Measurements from ENCODE around the gene ALMS1. TPM values are rescaled to one million over a fixed set of nuclear protein-coding genes. Genes with fewer than 3 reads are reported as not detected.

The ALMS1 gene
- total and polyA plus RNA-seq, 2 of the 8 experiments (the other 6 are each of a cell fraction or from before 2014, with no cell fraction given), result 21.8 to 45.6 TPM

- no peak for TF ChIP-seq GTF2F1 (IDR thresholded peaks at IDR 0.05; ENCODE audit: borderline replicate concordance, low read depth, low read length)
- no peak for TF ChIP-seq PHF8 (conservative IDR thresholded peaks at IDR 0.05; ENCODE audit: low read depth, low read length)
- no peak for TF ChIP-seq NRF1 (IDR thresholded peaks at IDR 0.05; ENCODE audit: low read depth, low read length)
- no peak for TF ChIP-seq SIRT6 (IDR thresholded peaks at IDR 0.05; ENCODE audit: low read length)
- TF ChIP-seq TCF12 (IDR thresholded peaks at IDR 0.05; ENCODE audit: low read depth, low read length), result no peak
- TF ChIP-seq SP4 (IDR thresholded peaks at IDR 0.05; ENCODE audit: low read length), result no peak
- TF ChIP-seq CTBP2 (IDR thresholded peaks at IDR 0.05; ENCODE audit: borderline replicate concordance, insufficient read depth, insufficient read length, low read length), result no peak
Observed at GRCh38 chr2:73350035-73350691, 35.5 kb upstream of the ALMS1 start (continued).
